ENCODE measurements around the gene CENPB.
"Not testable (repeated sequence)": the region's sequence is repeated elsewhere in the genome, so short reads cannot be mapped to it uniquely, and the experiment has no call there.

The CENPB gene

DNA sequence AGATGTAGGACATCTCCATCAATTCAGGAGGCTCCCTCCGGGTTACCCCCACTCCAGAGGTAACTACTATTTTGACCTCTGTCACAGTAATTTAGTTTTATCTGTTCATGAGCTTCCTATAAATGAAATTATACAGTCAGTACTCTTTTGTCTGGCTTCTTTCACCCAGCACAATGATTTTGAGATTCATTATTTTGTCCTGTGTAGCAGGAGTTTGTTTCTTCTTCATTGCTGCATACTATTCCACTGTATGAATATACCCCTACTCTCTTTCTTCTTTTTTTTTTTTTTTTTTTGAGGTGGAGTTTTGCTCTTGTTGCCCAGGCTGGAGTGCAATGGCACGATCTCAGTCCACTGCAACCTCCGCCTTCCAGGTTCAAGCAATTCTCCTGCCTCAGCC lies 22.0 kb upstream of the CENPB start:
- no peak for DNase-seq

DNA sequence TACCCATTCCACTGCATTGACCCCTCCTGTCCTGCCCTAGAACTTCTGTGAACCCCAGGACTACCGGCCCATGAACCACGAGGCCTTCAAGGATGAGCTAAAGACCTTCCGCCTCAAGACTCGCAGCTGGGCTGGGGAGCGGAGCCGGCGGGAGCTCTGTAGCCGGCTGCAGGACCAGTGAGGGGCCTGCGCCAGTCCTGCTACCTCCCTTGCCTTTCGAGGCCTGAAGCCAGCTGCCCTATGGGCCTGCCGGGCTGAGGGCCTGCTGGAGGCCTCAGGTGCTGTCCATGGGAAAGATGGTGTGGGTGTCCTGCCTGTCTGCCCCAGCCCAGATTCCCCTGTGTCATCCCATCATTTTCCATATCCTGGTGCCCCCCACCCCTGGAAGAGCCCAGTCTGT lies 18.2 kb upstream of the CENPB start:
- DNase-seq = no peak

- DNase-seq = no peak
Observed at GRCh38 chr20:3804254-3804751, 17.8 kb upstream of the CENPB start.

DNA sequence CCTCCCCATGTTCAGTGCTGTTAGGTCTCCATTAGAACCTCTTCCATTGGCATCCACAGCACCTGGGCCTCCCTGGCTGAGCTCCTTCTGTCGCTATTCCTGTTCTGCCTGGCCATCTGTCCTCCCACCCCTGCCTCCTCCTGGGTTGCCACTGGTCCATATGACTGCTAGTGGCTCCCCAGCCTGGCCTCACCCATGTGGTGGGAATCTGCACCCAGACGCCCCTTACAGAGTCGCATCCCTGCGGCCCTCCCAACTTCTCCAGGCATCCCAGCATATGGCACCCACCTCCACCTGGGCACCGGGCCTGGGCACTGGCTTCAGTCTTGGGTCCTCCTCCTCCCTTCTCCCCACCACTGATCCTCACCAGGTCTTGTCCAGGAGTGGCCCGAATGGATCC lies 17.3 kb upstream of the CENPB start:
- DNase-seq = no peak

- DNase-seq = no peak
Observed at GRCh38 chr20:3803289-3803688, 16.7 kb upstream of the CENPB start.

DNA sequence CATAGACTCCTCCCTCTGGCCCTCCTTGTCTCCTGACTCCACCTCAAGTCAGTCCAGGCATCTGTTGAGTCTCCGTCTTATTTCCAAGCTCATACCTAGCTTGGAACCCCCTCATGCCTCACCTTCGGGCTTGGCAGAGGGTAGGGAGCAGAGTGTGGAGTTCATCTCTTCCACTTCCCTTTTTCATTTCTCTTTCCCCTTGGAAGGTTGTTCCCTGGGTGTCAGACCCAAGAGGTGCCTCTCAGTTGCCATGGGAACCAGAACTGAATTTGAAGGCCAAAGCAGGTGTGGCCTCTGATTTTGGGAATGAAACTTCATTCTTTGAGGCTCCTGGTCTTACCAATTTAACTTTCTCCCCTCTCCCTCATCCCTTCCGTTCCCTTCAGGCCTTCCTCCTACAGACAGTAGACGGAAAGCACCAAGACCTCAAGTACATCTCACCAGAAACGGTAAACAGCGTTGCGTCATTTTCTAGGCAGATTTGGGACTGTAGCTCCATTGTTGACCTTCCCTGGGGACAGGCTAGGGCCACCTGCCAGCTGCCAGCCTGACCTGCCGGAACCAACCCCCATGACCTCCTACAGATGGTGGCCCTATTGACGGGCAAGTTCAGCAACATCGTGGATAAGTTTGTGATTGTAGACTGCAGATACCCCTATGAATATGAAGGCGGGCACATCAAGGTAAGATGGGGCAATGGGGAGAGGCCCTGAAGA lies 16.1 kb upstream of the CENPB start:
- no peak for DNase-seq

DNA sequence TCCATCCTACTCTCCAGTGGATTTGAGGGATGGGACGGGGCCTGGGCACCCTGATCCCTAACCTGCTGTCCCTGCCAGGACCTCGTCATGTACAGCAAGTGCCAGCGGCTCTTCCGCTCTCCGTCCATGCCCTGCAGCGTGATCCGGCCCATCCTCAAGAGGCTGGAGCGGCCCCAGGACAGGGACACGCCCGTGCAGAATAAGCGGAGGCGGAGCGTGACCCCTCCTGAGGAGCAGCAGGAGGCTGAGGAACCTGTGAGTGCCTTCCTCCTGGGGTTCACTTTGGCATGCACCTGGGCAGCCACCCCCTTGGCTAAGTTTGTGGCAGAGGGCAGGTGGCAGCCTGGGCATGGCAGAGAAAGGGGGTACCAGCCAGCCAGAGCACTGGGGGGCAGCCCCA lies 15.3 kb upstream of the CENPB start:
- no peak for DNase-seq

- DNase-seq = no peak
Observed at GRCh38 chr20:3801299-3801698, 14.8 kb upstream of the CENPB start.

- DNase-seq = no peak
Observed at GRCh38 chr20:3800878-3801260, 14.3 kb upstream of the CENPB start.

DNA sequence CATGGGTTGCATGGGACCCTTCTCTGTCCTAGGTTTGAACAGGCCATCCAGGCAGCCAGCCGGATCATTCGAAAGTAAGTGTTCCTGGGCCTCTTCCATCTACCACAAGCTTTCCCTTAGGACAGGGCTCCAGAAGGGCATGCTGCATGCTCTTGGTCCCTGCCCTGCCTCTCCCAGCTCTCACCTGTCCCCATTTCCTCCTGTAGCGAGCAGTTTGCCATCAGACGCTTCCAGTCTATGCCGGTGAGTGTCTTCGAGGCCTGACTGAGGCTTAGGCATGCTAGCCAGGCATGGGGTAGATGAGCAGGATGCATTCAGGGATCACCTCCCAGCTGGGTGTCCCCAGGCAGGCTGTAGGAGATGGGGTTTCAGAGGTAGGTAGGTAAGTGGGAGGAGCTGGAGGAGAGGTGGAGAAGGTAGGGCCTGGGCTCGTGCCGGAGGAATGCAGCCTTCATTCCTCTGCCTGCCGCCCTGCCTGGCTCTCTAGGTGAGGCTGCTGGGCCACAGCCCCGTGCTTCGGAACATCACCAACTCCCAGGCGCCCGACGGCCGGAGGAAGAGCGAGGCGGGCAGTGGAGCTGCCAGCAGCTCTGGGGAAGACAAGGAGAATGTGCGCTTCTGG lies 13.8 kb upstream of the CENPB start:
- no peak for DNase-seq

- DNase-seq = no peak
Observed at GRCh38 chr20:3798908-3799248, 12.3 kb upstream of the CENPB start.

GRCh38 chr20:3798373-3798768 lies 11.8 kb upstream of the CENPB start:
- DNase-seq = no peak

- DNase-seq = no peak
Observed at GRCh38 chr20:3797592-3798372, 11.2 kb upstream of the CENPB start.

DNA sequence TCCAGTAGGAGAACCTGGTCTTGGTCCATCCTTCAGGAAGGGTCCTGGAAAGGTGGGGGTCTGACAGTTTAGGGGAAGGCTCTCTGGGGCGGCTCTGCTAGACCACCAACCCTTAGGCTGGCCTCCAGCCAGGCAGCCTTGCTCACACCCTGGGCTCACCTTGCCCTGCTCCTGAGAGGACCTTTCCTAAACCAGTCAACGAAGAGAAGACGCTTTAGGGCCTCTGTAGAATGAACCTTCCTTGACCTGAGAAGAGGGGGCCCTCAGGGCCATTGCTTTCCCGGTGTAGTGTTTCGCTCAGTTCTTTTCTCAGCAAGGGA lies 10.6 kb upstream of the CENPB start:
- no peak for DNase-seq

- no peak for DNase-seq
Observed at GRCh38 chr20:3796477-3797225, 10.1 kb upstream of the CENPB start.

DNA sequence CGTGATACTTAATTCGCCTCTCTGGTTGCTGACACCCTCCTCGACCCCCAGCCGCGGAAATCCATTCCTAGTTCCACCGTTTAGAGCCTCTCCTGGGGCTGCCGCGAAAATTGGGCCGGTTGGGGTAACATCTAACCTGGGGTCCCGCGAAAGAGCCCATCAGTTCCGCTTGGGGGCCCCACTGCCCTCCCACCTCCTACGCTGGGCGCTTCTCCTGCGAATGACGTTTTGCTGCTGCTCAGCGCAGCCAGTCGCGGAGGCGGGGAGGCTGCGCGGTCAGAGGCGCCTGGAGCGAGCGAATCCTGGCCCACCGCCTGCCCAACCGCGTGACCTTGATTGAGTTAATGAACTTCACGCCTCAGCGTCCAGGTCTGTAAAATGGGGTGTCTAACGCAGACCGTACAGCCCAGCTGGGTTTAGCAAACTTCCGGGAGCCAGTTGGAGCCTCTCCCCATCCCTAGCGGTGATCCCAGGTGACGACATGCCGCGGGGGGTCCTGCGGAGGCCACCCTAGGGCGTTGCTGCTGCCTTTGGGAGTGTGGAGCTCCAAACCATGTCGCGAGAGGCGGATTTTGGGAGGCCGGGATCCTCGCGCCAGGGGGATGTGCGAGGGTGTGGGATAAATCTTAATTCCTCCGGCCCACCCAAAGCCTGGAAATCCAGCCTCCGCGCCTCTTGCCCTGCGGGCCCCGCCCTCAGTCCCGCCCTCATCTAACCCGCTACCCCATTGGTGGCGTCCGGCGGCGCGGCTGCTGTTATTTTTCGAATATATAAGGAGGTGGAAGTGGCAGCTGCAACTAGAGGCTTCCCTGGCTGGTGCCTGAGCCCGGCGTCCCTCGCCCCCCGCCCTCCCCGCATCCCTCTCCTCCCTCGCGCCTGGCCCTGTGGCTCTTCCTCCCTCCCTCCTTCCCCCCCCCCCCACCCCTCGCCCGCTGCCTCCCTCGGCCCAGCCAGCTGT lies 9.2 kb upstream of the CENPB start, which contains the start of gene CDC25B:
CDC25B (plus strand) TSS at position 800 of the 958 bp plus-strand sequence. CDS start 222 bp downstream, outside the sequence.
- DNase-seq = peak; percentile 95

GRCh38 chr20:3794701-3795420 lies 8.3 kb upstream of the CENPB start:
- no peak for DNase-seq

DNA sequence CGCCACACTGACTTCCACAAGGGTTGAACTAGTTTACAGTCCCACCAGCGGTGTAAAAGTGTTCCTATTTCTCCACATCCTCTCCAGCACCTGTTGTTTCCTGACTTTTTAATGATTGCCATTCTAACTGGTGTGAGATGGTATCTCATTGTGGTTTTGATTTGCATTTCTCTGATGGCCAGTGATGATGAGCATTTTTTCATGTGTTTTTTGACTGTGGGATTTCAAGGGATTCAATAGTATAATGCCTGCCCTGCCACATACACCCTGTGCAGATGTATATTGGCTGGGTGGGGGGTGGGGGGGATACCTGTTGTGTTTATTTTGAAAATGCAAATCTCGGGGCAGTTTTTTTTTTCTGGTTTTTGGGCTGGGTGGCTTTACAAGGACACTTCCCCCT lies 7.6 kb upstream of the CENPB start:
- not testable (repeated sequence) for DNase-seq

- not testable (repeated sequence) for DNase-seq
Observed at GRCh38 chr20:3789201-3789600, 2.7 kb upstream of the CENPB start.

DNA sequence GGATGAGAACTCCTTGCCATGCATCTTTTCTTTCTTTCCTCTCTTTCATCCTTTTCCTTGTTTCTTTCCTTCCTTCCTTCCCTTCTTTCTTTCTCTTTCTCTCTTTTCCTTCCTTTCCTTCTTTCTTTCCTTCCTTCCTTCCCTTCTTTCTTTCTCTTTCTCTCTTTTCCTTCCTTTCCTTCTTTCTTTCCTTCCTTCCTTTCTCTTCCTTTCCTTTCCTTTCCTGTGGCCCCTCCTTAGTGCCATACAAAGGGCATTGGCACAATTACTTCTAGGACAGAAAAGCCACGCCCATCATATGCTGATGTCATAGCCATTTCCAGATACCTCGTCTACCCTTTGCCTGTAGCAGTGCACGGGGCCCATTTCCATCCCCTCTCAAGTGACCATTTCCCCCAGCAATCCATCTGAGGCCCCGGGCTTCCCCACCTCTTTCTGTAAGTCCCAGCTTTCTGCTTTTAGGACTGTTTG lies 2.2 kb upstream of the CENPB start:
- no peak for DNase-seq

GRCh38 chr20:3787324-3788014 lies 929 bp upstream of the CENPB start:
- no peak for DNase-seq
